ENCODE measurements around the gene OSM. TPM values are rescaled to one million over a fixed set of nuclear protein-coding genes. Genes with fewer than 3 reads are reported as not detected.
A peak's percentile ranks its signal among the peaks of the same experiment; 100 is the strongest.

OSM gene
- total RNA-seq, 4 donors from 2014 or later, result 0.19 to 5.7 (median 0.19) TPM; not detected in 1

DNA sequence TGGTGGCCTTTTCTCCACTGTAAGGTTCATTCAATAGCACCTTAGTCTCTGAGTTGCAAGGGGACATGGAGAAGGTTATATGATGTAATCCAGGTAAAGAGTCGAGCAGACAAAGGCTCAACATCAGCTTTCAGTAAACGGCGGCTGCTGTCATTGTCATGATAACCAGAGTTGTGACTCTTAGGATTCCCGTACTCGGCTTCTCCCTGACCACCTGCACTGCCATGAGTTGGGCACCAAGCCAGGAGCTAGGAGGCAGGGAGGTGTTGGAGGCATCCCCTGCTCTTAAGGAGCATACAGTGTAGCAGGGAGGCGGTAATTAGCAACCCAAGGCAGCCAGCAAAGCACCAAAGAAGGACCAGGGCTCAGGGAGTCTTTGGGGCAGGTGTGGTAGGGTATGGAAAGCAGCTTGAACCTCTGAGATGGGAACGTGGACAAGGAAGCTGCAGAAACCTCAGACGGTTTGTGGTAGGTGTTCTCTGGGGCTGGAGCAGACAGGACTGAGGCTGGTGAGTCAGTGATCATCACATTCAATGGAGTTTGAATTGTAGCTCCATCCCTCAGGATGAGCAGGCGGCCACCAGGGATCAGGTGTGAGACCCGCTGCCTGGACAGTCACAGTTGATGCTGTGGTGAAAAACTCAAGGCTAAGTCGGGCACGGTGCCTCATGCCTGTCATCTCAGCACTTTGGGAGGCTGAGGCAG lies 51.8 kb downstream of the OSM start:
- H3K4me1 ChIP-seq, result peaks cover 17 to 51% (median 21%) of the 10 kb centered on the region in 3 donors
- H3K36me3 ChIP-seq, result no peaks in the 10 kb centered on the region
- H3K9me3 ChIP-seq, result no peaks in the 10 kb centered on the region
- H3K27ac ChIP-seq, result no peak overlapping the region
- no peak for DNase-seq
- H3K27me3 ChIP-seq, result peaks cover 0 to 14% (median 0%) of the 10 kb centered on the region in 4 donors
- intact Hi-C loops (cut with DNase I), result no loop called here
- no peak overlapping the region for H3K4me3 ChIP-seq
- 63 to 66% methylated on average over 10 to 12 of the region's 12 CpGs for WGBS, 2 donors
- TF ChIP-seq POLR2A (IDR thresholded peaks at IDR 0.05) (no peak), CTCF (IDR thresholded peaks at IDR 0.05) (no peak)

DNA sequence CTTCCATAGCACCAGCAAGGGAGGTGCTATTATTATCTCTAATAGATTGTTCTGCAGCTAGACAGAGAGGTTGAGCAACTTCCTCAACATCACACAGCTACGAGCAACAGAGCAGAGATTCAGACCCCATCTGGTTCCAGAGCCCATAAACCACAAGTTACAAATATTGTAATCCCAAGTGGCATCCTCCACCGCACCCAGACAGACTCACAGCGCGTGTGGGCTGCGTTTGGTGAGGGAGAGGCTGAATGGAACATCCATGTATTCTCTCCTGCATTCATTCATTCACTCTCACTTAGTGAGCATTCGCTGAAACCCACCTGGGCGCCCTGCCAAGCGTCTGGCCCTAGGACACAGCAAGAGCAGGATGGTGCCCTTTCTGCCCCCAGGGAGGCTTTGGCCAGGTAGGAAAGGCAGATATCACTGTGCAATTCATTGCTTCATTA lies 53.6 kb downstream of the OSM start:
- no peak for DNase-seq
- 16 to 54% methylated on average over 2 to 7 of the region's 8 CpGs for WGBS, 2 donors
- Histone ChIP-seq H3K9me3 (no peaks in the 10 kb centered on the region), H3K27ac (peak overlapping the region; percentile 49 to 81 (median 64)), H3K27me3 (peaks cover 0 to 14% (median 0%) of the 10 kb centered on the region in 4 donors), H3K4me1 (peaks cover 16 to 64% (median 27%) of the 10 kb centered on the region in 3 donors), H3K36me3 (no peaks in the 10 kb centered on the region), H3K4me3 (no peak overlapping the region)
- TF ChIP-seq POLR2A (IDR thresholded peaks at IDR 0.05), result no peak
- no peak for TF ChIP-seq CTCF (IDR thresholded peaks at IDR 0.05)
- intact Hi-C loops (cut with DNase I), result no loop called here

Other genes starting within 250 kb of the OSM start
- not detected for gene HORMAD2, start 186.4 kb downstream of the OSM start, total RNA-seq
- under 1 TPM; 0.08 to 0.76 (median 0.10) TPM for gene LIF, start 20.1 kb downstream of the OSM start, total RNA-seq
- 10 to 100 TPM; 18.9 to 76.4 (median 40.7) TPM for gene CASTOR1, start 22.7 kb upstream of the OSM start, total RNA-seq
- 10 to 100 TPM; 40.7 to 55.1 (median 47.0) TPM for gene TBC1D10A, start 60.1 kb upstream of the OSM start, total RNA-seq
- 10 to 100 TPM; 29.1 to 94.2 (median 63.3) TPM for gene SF3A1, start 90.0 kb upstream of the OSM start, total RNA-seq
- 1 to 10 TPM in 3 of 4 donors, under 1 TPM in 1; 0.47 to 9.2 (median 3.1) TPM for gene CCDC157, start 90.2 kb upstream of the OSM start, total RNA-seq
- 1 to 10 TPM; 2.3 to 8.4 (median 3.9) TPM for gene RNF215, start 120.6 kb upstream of the OSM start, total RNA-seq
- 10 to 100 TPM; 16.6 to 45.4 (median 28.2) TPM for gene SEC14L2, start 130.2 kb upstream of the OSM start, total RNA-seq
- 10 to 100 TPM; 15.9 to 21.2 (median 19.0) TPM for gene MTFP1, start 158.9 kb upstream of the OSM start, total RNA-seq
- gene SEC14L3, start 205.2 kb upstream of the OSM start, total RNA-seq, result under 1 TPM in 1 of 4 donors, not detected in 3; 0.19 TPM
- not detected for gene SEC14L4, start 238.8 kb upstream of the OSM start, total RNA-seq